ENCODE data around the gene LIPT2. TPM values are rescaled to one million over a fixed set of nuclear protein-coding genes. Genes with fewer than 3 reads are reported as not detected.
A peak's percentile ranks its signal among the peaks of the same experiment; 100 is the strongest.

The LIPT2 gene
- polyA plus RNA-seq, 1 of the 3 experiments (the other 2 are of a cell fraction) = 4.6 TPM

GRCh38 chr11:74540270-74540669 is 46.7 kb upstream of the LIPT2 start (continued):
- TF ChIP-seq REST (IDR thresholded peaks at IDR 0.05; ENCODE audit: low read depth, low read length) (no peak), RXRA (IDR thresholded peaks at IDR 0.05; ENCODE audit: borderline replicate concordance, low read depth) (no peak), USF1 (IDR thresholded peaks at IDR 0.05; ENCODE audit: borderline replicate concordance, low read depth) (no peak), POLR2AphosphoS5 (IDR thresholded peaks at IDR 0.05; ENCODE audit: low read depth, low read length) (no peak)

GRCh38 chr11:74538680-74539079 is 45.2 kb upstream of the LIPT2 start:
- ChIA-PET POLR2A (interaction anchor here (0.9 kb wide), 1 partner anchor 45 kb away, joined by 4 read pairs; the partner anchor contains the start of gene LIPT2), CTCF (interaction anchor here (0.8 to 2.1 kb wide), 5 partner anchors 31 to 85 kb away, joined by 3 to 9 read pairs (median 4); no protein-coding TSS in a partner anchor)
- H2AFZ ChIP-seq (ENCODE audit: low read depth) = no peak overlapping the region
- H3K27me3 ChIP-seq (ENCODE audit: insufficient read depth) = no peaks in the 10 kb centered on the region
- H3K4me3 ChIP-seq (ENCODE audit: low read depth in 2 of 2, low read length in 1 of 2) = no peak overlapping the region
- no peaks in the 10 kb centered on the region for H3K36me3 ChIP-seq (replicated peaks in 1 of 2; ENCODE audit: control insufficient read depth in 1 of 2, insufficient read depth in 2 of 2, low read length in 1 of 2)
- no peak overlapping the region for H3K4me2 ChIP-seq
- peak; percentile 53 for DNase-seq
- TF ChIP-seq USF1 (IDR thresholded peaks at IDR 0.05; ENCODE audit: borderline replicate concordance, low read depth) (no peak), RXRA (IDR thresholded peaks at IDR 0.05; ENCODE audit: borderline replicate concordance, low read depth) (no peak), EP300 (IDR thresholded peaks at IDR 0.05; ENCODE audit: borderline replicate concordance in 1 of 2, low read depth in 1 of 2, low read length in 1 of 2) (no peak), USF2 (IDR thresholded peaks at IDR 0.05; ENCODE audit: borderline replicate concordance, low read depth, low read length) (no peak), FOXM1 (IDR thresholded peaks at IDR 0.05; ENCODE audit: low read depth) (no peak), JUND (IDR thresholded peaks at IDR 0.05) (no peak), FOSL2 (IDR thresholded peaks at IDR 0.05; ENCODE audit: borderline replicate concordance, low read depth) (no peak), IRF3 (IDR thresholded peaks at IDR 0.05; ENCODE audit: low read depth, low read length) (no peak), TCF12 (IDR thresholded peaks at IDR 0.05) (no peak), RFX5 (IDR thresholded peaks at IDR 0.05; ENCODE audit: low read length) (no peak), EZH2phosphoT487 (IDR thresholded peaks at IDR 0.05; ENCODE audit: borderline replicate concordance, low read depth) (no peak), GABPA (IDR thresholded peaks at IDR 0.05; ENCODE audit: low read depth) (no peak), NRF1 (IDR thresholded peaks at IDR 0.05; ENCODE audit: low read depth, low read length) (no peak), MAX (IDR thresholded peaks at IDR 0.05; ENCODE audit: low read depth) (no peak), SMC3 (IDR thresholded peaks at IDR 0.05; ENCODE audit: low read depth, low read length) (no peak), PBX3 (IDR thresholded peaks at IDR 0.05) (no peak), RAD21 (IDR thresholded peaks at IDR 0.05; ENCODE audit: low read length) (no peak), SIN3A (IDR thresholded peaks at IDR 0.05; ENCODE audit: borderline replicate concordance, low read depth, low read length) (no peak), NFIC (IDR thresholded peaks at IDR 0.05; ENCODE audit: borderline replicate concordance) (no peak), MEF2A (IDR thresholded peaks at IDR 0.05; ENCODE audit: borderline replicate concordance, low read depth) (no peak)
- no peaks in the 10 kb centered on the region for H3K9me3 ChIP-seq
- H3K79me2 ChIP-seq (ENCODE audit: insufficient read depth) = no peaks in the 10 kb centered on the region
- peak overlapping the region in 1 of 2 experiments; percentile 77; a peak in 2 of 4 replicates for H3K27ac ChIP-seq (ENCODE audit: low read depth in 2 of 2, low read length in 1 of 2)
- no peaks in the 10 kb centered on the region for H3F3A ChIP-seq (replicated peaks; ENCODE audit: insufficient read depth)
- no peak overlapping the region for H3K9ac ChIP-seq
- H3K4me1 ChIP-seq (ENCODE audit: control insufficient read depth in 1 of 2, insufficient read depth in 2 of 2, low read depth in 1 of 2, low read length in 1 of 2) = peaks cover 0 to 2% of the 10 kb centered on the region in 2 experiments; a peak in 1 of 4 replicates
- H3K9me2 ChIP-seq = no peaks in the 10 kb centered on the region
- no peaks in the 10 kb centered on the region for H4K20me1 ChIP-seq (ENCODE audit: insufficient read depth)
